Activated CD4-positive, alpha-beta T cell treated with anti-CD3 and anti-CD28 coated beads for 24 hours (primary cell): ENCODE data around the gene XXYLT1.

Source experiments
- DNase-seq, 2 donors: peaks; one replicate each; pipeline ENCODE4 v3.0.0-alpha.2; 2020; ENCODE audit warnings: low read depth in 2 of 2

Gene XXYLT1

GRCh38 chr3:195185583-195185982 is 85.4 kb downstream of the XXYLT1 start:
- DNase-seq = no peak

DNA sequence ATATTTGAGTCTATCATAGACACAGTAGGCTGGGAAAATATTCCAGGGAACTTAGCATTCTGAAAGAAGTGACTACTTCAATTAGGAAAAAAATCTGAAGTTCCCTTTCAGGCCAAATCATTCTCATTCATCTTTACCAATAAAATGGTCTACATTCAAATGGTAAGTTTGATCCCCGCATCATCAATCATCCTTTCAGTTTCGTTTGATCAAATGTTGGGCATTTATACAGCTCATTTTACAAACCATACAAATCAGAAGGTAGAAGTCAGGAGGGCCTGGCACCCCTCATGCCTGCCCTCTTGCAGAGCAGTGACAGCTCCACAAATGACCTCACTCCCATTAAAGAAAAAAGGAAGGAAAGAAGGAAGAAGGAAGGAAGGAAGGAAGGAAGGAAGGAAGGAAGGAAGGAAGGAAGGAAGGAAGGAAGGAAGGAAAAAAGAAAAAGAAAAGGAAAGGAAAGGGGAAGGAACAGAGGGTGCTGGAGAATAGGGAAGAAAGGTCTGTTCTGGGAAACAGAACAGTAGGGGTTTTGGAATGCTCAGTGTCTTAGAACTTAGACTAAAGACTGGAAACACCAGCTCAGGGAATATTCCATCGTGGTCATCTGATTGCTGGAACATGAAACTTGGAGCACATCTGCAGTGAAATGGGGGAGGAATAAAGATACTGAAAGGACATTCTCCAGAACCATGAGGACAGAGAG is 86.1 kb downstream of the XXYLT1 start:
- DNase-seq = no peak

GRCh38 chr3:195183071-195183776 is 87.7 kb downstream of the XXYLT1 start:
- DNase-seq = peak in 1 of 2 donors; percentile 10

- no peak for DNase-seq
Measured at GRCh38 chr3:195182470-195182795, 88.5 kb downstream of the XXYLT1 start.

DNA sequence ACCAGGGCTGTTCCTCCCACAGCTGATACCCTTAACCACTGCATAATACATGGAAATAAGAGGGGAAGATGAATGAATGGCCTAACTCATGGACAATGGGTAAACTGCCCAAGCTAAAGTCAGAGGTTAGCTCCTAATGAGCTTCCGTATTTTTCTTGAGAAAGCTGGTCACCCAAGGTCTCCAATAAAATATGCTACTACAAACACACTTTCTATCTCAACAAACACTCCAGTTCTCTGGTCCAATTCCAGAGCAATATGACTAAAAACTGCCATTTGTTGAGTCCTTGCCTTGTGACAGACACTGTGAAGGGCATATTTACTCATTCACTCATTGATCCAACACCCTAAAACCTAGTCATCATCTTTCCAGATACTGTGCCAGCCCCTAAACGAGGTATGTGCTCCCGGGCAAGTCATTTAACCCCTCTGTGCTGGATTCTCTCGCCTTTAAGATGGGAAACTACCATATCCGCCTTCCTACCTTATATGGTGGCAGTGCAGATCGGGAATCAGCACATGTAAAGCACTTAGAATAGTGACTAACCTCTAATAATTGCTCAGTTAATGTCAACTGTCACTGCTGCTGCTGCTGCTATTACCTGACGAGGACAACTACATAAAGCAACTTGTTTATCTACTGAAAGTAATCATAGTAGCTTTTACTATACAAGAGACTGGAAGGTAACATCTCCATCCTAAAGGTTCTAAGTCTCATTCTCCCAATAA is 89.1 kb downstream of the XXYLT1 start:
- no peak for DNase-seq

GRCh38 chr3:195181113-195181498 is 89.9 kb downstream of the XXYLT1 start:
- no peak for DNase-seq

- DNase-seq = no peak
Measured at GRCh38 chr3:195180490-195181112, 90.4 kb downstream of the XXYLT1 start.

GRCh38 chr3:195179776-195180489 is 91.0 kb downstream of the XXYLT1 start:
- no peak for DNase-seq

DNA sequence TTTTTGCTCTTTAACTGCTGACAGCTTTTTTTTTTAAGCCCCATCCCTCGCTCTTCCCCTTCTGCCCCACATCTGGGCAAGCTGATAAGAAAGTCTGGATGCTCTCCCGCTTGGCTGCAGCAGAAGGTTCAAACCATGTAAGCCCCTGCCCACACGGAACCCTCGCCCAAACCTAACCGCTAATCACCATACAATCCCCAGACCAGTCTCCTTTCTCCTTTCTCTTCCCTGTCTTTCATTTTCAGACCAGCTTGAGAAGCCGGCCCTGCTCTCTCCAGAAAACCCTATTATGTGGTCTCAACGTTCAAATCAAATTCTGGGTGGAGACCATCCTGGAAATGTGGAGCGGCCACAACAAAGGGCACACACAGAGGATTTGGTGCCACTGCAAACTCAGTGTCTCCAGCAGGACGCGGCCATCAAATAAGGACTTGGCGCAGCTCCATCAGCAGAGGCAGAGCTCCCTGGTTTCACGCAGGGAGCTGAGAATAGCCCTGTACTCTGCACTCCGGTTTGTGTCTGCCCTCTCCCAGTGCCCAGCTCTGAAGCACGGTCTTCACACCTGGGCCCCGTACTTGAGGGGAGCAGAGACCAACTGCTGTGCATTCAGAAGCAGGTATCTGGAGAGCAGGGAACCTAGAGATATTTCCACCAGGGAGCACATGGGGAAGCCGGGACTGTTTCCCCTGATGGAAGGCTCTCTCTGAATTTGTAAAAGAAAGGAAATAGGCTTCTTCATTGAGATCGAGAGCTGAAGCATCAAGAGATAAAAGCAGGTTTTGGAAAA is 92.6 kb downstream of the XXYLT1 start:
- DNase-seq = no peak

- DNase-seq = no peak
Measured at GRCh38 chr3:195177422-195178123, 93.4 kb downstream of the XXYLT1 start.

DNA sequence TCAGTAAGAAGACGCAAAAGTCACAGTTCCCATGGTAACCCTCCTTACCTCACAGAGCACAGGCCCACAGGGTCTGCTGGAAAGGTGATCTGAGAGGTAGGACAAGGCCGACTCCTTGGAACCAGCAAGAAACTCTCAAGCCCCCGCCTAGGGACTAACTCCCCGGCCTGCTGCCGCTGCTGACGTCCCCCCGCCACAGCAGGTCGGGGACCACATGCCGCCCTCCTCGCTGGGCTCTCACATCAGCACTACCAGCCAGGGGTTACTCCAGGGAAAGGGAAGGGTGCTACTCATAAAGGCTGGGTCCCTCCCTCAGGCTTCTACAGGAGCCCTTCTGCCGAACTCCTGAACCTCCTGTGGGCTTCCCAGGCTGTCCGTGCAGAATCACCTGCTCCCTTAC is 94.2 kb downstream of the XXYLT1 start:
- no peak for DNase-seq

- no peak for DNase-seq
Measured at GRCh38 chr3:195175476-195176337, 95.3 kb downstream of the XXYLT1 start.

GRCh38 chr3:195175076-195175475 is 95.9 kb downstream of the XXYLT1 start:
- DNase-seq = no peak

DNA sequence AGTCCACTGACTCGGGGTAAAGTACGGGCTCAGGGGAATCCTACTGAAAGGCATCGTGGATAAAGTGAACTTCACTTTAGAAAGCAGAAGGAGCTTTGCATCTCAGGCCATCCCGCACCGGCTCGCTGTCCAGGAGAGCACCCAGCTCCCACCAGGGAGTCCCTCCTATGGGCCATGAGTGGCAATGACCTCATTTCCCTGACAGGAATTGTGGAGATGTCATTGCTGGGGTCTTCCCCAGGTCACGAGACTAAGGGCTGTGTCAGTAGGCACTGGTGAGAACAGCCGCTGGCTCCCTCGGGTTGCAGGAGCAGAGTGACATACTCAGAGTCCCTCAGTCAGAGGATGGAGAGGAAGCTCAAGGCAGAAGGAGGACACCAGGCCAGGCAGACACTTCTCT is 97.3 kb downstream of the XXYLT1 start:
- no peak for DNase-seq

DNA sequence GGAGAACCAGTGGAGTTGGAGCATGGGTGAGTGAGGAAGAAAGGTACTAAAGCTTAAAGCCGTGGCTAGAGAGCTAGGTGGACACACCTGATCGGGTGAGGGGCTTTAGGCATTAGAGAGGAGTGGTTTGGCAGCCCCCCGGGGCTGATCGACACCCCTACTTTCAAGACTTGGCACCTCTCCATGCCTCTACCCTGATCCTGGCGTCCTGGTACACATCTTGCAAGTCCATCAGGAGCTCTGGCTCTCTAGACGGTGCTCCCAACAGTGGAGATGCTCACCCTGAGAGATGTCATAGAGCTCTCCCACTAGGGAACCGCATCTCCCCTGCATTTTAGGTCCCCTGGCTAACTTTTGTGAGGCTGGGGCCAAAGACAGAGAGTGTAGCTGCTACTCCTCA is 98.1 kb downstream of the XXYLT1 start:
- no peak for DNase-seq

DNA sequence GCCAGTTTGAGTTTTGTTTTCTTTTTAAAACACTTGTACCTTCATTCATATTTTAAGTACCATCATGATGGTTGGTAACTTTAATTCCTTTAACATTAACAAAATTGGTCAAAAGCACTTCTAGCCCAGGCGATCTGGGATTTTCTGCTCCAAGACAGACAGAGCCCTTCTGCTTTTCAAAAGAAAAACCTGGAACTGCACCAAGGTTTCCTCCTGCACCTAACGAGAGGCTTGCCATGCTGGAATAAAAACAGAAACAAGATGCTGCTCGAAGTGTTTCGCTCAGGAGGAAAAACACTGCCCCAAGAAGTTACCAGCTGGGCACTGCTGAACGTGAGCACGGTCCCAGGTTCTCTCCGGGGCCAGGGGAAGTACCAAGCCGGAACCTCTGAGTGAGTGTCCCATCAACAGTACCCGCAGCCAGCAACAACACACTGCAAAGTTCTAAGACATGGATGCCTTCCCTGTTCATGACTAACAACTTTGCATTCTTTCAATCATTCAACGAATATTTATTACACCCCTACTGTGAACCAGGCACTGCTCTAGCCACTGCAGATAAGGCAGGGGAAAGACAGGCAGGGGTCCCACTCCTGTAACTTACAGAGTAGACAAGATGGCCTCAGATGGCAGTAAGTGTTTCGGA is 98.8 kb downstream of the XXYLT1 start:
- DNase-seq = no peak

- DNase-seq = no peak
Measured at GRCh38 chr3:195171093-195171873, 99.7 kb downstream of the XXYLT1 start.

- no peak for DNase-seq
Measured at GRCh38 chr3:195170496-195170895, 100.5 kb downstream of the XXYLT1 start.
